HepG2 (cell line): ENCODE results near the gene IGFLR1. TPM values are rescaled to one million over a fixed set of nuclear protein-coding genes. Genes with fewer than 3 reads are reported as not detected.

ENCODE experiments used
- ATAC-seq: fragments of 200-7000 bp; cut with Tn5 transposase; 3 replicates; pipeline ENCODE4 v1.9.1; 2020; ENCODE audit warnings: mild to moderate bottlenecking, moderate library complexity
- BruUV-seq: library from RNA; stranded (reverse); fragments of 400-500 nt; replicated peaks from 2 replicates; lab custom pipeline; 2021; lab: Mats Ljungman, UMichigan
- CTCF ChIA-PET: fragments of 300-600 bp; formaldehyde crosslinking; extraction: SDS; loops from one replicate; lab custom pipeline; 2021; ENCODE audit warnings: low total read pairs, inconsistent platforms, low intra/inter-chr PET ratio; lab: Yijun Ruan, JAX
- POLR2A ChIA-PET: fragments of 350-600 bp; sonication (Branson Sonifier 250); formaldehyde crosslinking; loops from one replicate; lab custom pipeline; 2020; ENCODE audit warnings: antibody characterized with exemption, inconsistent platforms; lab: Yijun Ruan, JAX
- DNase-seq: peaks from one replicate; pipeline ENCODE4 v3.0.0-alpha.2; 2015; ENCODE audit warnings: low spot score
- FAIRE-seq: peaks from 3 replicates; lab custom pipeline; 2011; peaks lifted over from hg19 to GRCh38; lab: Jason Lieb, UNC
- H2AFZ ChIP-seq: one replicate; pipeline ENCODE4 v1.6.1; 2011; ENCODE audit warnings: low read length, inconsistent platforms
- H3K27ac ChIP-seq: fragments of 300-600 bp; 3 replicates; pipeline ENCODE4 v1.8.0; 2011; ENCODE audit warnings: mixed run types, mild to moderate bottlenecking, mixed read lengths, low read length, inconsistent platforms; ENCODE audit not compliant: insufficient read depth; ENCODE audit errors: extremely low read length
- H3K27me3 ChIP-seq, 2 experiments: fragments of 200-600 bp in 1 of 2; 2 replicates in 1 of 2; 3 replicates in 1 of 2; pipeline versions ENCODE4 v1.6.0 to v1.8.0; 2011; ENCODE audit warnings: low read length in 2 of 2, mild to moderate bottlenecking in 2 of 2, moderate library complexity in 2 of 2, inconsistent platforms in 1 of 2; ENCODE audit not compliant: insufficient read depth in 2 of 2, control insufficient read depth in 1 of 2
- H3K36me3 ChIP-seq, 2 experiments: fragments of 200-600 bp in 1 of 2; replicated peaks in 1 of 2; 2 replicates in 1 of 2; 3 replicates in 1 of 2; pipeline versions ENCODE4 v1.5.1 to v1.8.0; 2011; ENCODE audit warnings: low read length in 2 of 2, inconsistent platforms in 1 of 2; ENCODE audit not compliant: insufficient read depth in 2 of 2, control insufficient read depth in 1 of 2
- H3K4me1 ChIP-seq: 2 replicates; pipeline ENCODE4 v1.5.1; 2012; ENCODE audit warnings: low read length, inconsistent platforms; ENCODE audit not compliant: insufficient read depth
- H3K4me2 ChIP-seq: 2 replicates; pipeline ENCODE4 v1.6.0; 2011; ENCODE audit warnings: low read depth, low read length, inconsistent platforms
- H3K4me3 ChIP-seq, 3 experiments: fragments of 200-600 bp in 1 of 3; sonication (generic), shearing (Covaris generic) in 1 of 3; replicated peaks in 1 of 3; 2 replicates each; pipeline ENCODE4 v1.5.1; 2011 to 2016; ENCODE audit warnings: low read length in 3 of 3, inconsistent platforms in 2 of 3, low read depth in 2 of 3, mild to moderate bottlenecking in 2 of 3, control low read depth in 1 of 3, mixed read lengths in 1 of 3; ENCODE audit not compliant: insufficient read depth in 1 of 3
- H3K79me2 ChIP-seq: one replicate; pipeline ENCODE4 v1.6.1; 2011; ENCODE audit warnings: low read length, inconsistent platforms; ENCODE audit not compliant: insufficient read depth
- H3K9ac ChIP-seq: 2 replicates; pipeline ENCODE4 v1.6.0; 2011; ENCODE audit warnings: mild to moderate bottlenecking, low read depth, low read length, inconsistent platforms; ENCODE audit not compliant: insufficient read depth
- H3K9me3 ChIP-seq: 2 replicates; pipeline ENCODE4 v1.5.1; 2012; ENCODE audit warnings: mild to moderate bottlenecking, low read length
- H4K20me1 ChIP-seq: 2 replicates; pipeline ENCODE4 v1.6.0; 2011; ENCODE audit warnings: inconsistent platforms, mild to moderate bottlenecking, low read length, moderate library complexity; ENCODE audit not compliant: insufficient read depth
- AFF4 ChIP-seq: sonication (generic); formaldehyde crosslinking; IDR thresholded peaks from 2 replicates; pipeline ENCODE4 v1.4.0; 2020; ENCODE audit warnings: missing genetic modification reagents
- ATF6 ChIP-seq: sonication (generic); formaldehyde crosslinking; conservative IDR thresholded peaks from 2 replicates; pipeline ENCODE4 v1.4.0; 2020; ENCODE audit warnings: missing genetic modification reagents
- ELK4 ChIP-seq: sonication (generic); formaldehyde crosslinking; IDR thresholded peaks from 2 replicates; pipeline ENCODE4 v1.9.0; 2021; ENCODE audit warnings: missing genetic modification reagents, borderline replicate concordance
- FOXP4 ChIP-seq: sonication (generic); formaldehyde crosslinking; IDR thresholded peaks from 2 replicates; pipeline ENCODE4 v1.4.0; 2020; ENCODE audit warnings: missing genetic modification reagents
- HMGXB3 ChIP-seq: sonication (generic); formaldehyde crosslinking; IDR thresholded peaks from 2 replicates; pipeline ENCODE4 v1.4.0; 2020; ENCODE audit warnings: missing genetic modification reagents, borderline replicate concordance
- NFKB2 ChIP-seq: sonication (generic); formaldehyde crosslinking; IDR thresholded peaks from 2 replicates; pipeline ENCODE4 v1.4.0; 2020; ENCODE audit warnings: missing genetic modification reagents, borderline replicate concordance
- ZFP36L1 ChIP-seq: sonication (generic); formaldehyde crosslinking; IDR thresholded peaks from 2 replicates; pipeline ENCODE4 v1.8.0; 2022; ENCODE audit warnings: mild to moderate bottlenecking, missing genetic modification reagents, moderate library complexity
- ZNF672 ChIP-seq: sonication (generic); formaldehyde crosslinking; IDR thresholded peaks from 2 replicates; pipeline ENCODE4 v1.8.1; 2022; ENCODE audit warnings: missing genetic modification reagents
- WGBS: methylation state at CpG from one replicate; pipeline ENCODE4 v1.1.6; 2017; ENCODE audit warnings: low lambda C conversion rate; 5-methylcytosine and 5-hydroxymethylcytosine counted together
- in situ Hi-C: cut with HindIII; loops from 2 replicates; pipeline ENCODE4 v1.10.0; 2017; ENCODE audit warnings: low pct_unique_long_range_greater_than_20kb; ENCODE audit not compliant: extremely low pct_ligation_motif_present
- intact Hi-C: fragments of 100-400 bp; cut with micrococcal nuclease; formaldehyde crosslinking; loops from one replicate; pipeline ENCODE4 v1.10.0; 2022; ENCODE audit not compliant: unreplicated experiment
- polyA plus RNA-seq, 8 experiments: library from polyadenylated mRNA; depleted of rRNA in 3 of 8; stranded (reverse) in 7 of 8; unstranded in 1 of 8; fragments of >200 nt; fragmentation: Illumina TruSeq in 4 of 8; extraction: Trizol in 4 of 8; gene quantifications; 2 replicates each; pipeline versions ENCODE4 v1.2.1 to v1.2.3, GENCODE V29; 2011 to 2016; ENCODE audit warnings: low read depth in 4 of 8, missing spikeins in 1 of 8, mixed read lengths in 1 of 8; ENCODE audit not compliant: insufficient read depth in 1 of 8
- total RNA-seq, 5 experiments: library from RNA; depleted of rRNA; stranded (reverse); fragments of >200 nt; fragmentation: Illumina TruSeq; extraction: Trizol; gene quantifications; 2 replicates each; pipeline ENCODE4 v1.2.3, GENCODE V29; 2016; ENCODE audit warnings: low read depth in 1 of 5

Gene IGFLR1
- total and polyA plus RNA-seq, 2 of the 13 experiments (the other 11 are each of a cell fraction or from before 2014, with no cell fraction given) = 5.4 to 8.9 TPM

GRCh38 chr19:35710784-35711723 is 31.2 kb downstream of the IGFLR1 start:
- ATAC-seq (no peak), DNase-seq (no peak), FAIRE-seq (no peak)
- Histone ChIP-seq H3K27ac (no peak overlapping the region), H3K9me3 (no peaks in the 10 kb centered on the region), H4K20me1 (no peaks in the 10 kb centered on the region), H3K36me3 (no peaks in the 10 kb centered on the region), H3K9ac (no peak overlapping the region), H3K27me3 (no peaks in the 10 kb centered on the region; a peak in 1 of 5 replicates), H2AFZ (no peak overlapping the region), H3K4me1 (peaks cover 21% of the 10 kb centered on the region), H3K4me2 (no peak overlapping the region), H3K4me3 (no peak overlapping the region), H3K79me2 (no peaks in the 10 kb centered on the region)
- in situ Hi-C loops (no loop called here), intact Hi-C loops (no loop called here)
- WGBS = 43% methylated on average over 12 of the region's 13 CpGs
- no TSS peak for BruUV-seq
- CTCF ChIA-PET = no interaction called here
- POLR2A ChIA-PET = interaction anchor here (5.0 kb wide), 1 partner anchor 8 kb away, joined by 23 read pairs; no protein-coding TSS in a partner anchor
- TF ChIP-seq ZFP36L1 (CRISPR knock-in tag) (no peak), FOXP4 (CRISPR knock-in tag) (no peak), HMGXB3 (CRISPR knock-in tag) (no peak), NFKB2 (no peak), ZNF672 (CRISPR knock-in tag) (no peak), ATF6 (no peak), AFF4 (CRISPR knock-in tag) (no peak), ELK4 (CRISPR knock-in tag) (no peak)
